HG02840 (cell line): ENCODE results near the gene ERC2.

Experiments used
- ATAC-seq: cut with Tn5 transposase; IDR thresholded peaks from one replicate; pipeline ENCODE4 v1.9.1; 2021; ENCODE audit warnings: mild to moderate bottlenecking, moderate library complexity, moderate number of reproducible peaks; ENCODE audit not compliant: unreplicated experiment, low FRiP score

The ERC2 gene

GRCh38 chr3:55643283-55643682, 825.0 kb downstream of the ERC2 start:
- no peak for ATAC-seq

DNA sequence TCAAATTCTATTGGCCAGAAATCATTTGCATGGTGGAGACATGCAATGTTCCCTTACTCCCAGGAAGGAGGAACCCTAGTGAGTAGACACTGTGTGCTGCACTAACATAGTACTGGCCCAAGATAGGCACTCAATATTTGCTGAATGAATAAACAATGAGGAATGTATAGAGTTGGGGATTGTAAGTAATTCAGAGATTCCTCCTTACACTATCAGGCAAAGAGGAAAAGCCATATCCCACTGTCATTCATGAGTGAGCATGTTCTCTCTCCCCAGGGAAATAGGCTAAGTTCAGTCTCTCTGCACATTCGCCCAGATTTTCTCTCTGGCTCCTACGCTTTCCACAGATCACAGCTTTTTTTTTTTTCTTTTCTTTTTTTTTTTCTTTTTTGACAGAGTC, 826.3 kb downstream of the ERC2 start:
- ATAC-seq: no peak

DNA sequence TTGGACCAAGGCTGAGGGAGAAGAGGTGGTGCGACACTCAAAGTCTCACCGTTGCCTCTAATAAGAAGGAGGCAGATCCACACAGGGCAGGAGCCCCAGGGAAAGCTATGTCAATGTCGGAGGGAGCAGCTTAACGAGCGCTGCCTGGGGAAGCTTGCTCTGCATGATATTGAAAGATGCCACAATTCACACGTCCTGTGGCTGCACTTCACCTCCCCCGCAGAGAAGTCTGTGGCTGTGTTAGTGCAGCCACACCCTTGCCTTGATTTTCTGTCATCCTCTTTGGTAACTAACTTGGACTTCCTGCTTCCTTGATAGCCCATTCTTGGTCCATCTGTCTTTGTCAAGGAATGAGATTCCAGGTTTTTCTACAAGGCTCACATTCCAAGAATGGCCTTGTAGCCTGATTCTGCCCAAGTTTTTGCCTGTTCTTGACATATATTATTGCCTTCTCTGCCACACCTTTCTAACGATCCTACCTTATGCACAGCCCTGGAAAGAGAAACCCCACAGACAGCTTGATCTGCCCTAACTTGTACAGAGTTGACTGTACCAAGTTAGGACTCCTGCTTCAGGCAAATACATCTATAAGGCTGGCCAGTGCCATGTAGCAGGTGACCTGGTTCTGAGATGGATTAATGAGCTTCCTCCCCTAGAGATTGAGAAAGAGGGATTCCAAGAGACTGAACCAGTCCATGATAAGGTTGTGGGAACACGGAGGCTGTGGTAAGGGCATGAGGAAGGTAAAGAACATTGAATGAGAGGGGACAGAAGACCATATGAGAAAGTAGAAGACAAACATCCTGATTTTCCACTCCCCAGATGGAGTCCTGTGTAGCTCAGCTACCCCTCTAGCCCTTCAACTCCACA, 828.1 kb downstream of the ERC2 start:
- no peak for ATAC-seq

- ATAC-seq: no peak
Observed at GRCh38 chr3:55639143-55639542, 829.1 kb downstream of the ERC2 start.

DNA sequence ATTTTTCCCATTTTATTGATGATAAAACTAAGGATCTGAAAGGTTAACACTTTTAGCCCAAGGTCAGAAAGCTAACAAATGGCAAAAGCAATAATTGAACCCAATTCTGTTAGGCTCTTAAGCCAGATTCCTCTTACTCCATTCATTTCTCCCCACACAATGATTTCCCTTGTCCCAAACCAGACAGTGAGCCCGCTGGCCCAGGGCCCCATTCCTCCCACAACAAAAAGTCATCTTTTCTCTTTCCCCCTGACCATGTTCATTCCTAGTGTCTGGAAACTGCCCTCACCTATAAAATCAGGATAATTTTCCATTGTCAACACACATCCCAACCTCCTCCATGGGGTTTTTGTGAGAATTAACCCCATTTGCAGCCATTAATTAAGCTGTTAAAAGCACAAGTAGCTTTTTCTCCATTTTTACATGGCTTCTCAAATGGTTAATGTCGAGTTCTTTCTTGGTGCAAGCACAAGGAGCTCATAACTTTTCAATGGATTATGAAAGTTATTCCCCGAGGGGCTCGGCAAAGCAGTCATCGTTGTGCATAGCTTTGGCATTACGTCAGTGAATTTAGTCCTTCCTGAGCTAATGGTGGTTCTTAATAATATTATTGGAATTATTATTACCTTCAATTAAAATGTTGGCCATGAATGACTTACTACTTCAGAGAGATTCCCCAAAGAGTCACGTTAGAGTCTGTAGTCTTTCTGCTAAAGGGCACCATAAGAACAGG, 830.2 kb downstream of the ERC2 start:
- no peak for ATAC-seq

- no peak for ATAC-seq
Observed at GRCh38 chr3:55636300-55637195, 831.7 kb downstream of the ERC2 start.

GRCh38 chr3:55634345-55634744, 833.9 kb downstream of the ERC2 start:
- ATAC-seq: no peak

GRCh38 chr3:55633333-55633732, 834.9 kb downstream of the ERC2 start:
- no peak for ATAC-seq

DNA sequence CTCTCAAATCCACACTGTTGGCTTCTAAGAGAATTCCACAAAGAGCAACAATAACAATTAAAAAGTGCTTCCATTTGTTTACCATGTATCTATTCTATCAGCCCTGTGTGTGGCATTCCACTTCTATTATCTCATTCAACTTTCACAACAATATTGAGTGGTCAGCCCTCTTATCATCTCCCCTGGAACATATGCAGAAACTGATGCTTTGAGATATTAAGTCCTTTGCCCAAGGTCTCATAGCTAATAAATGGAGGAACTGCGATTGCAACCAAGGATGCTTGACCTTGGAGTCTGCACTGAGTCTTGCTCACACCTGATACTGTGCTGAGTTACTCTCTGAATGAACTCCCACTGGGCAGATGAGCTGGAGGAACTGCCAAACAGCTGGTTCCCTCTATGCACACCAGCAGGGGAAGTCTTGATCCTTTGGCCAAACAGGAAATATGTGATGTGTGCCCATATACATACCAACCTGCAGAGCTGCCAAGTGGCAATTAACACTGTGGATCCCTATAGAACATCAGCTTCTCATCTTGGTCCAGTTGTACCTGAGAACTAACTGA, 836.4 kb downstream of the ERC2 start:
- no peak for ATAC-seq

GRCh38 chr3:55630921-55631299, 837.4 kb downstream of the ERC2 start:
- ATAC-seq: no peak

GRCh38 chr3:55630280-55630920, 837.9 kb downstream of the ERC2 start:
- ATAC-seq: no peak

- no peak for ATAC-seq
Observed at GRCh38 chr3:55629432-55629831, 838.8 kb downstream of the ERC2 start.

GRCh38 chr3:55626279-55626665, 842.0 kb downstream of the ERC2 start:
- ATAC-seq: no peak

- ATAC-seq: no peak
Observed at GRCh38 chr3:55624238-55624637, 844.0 kb downstream of the ERC2 start.

DNA sequence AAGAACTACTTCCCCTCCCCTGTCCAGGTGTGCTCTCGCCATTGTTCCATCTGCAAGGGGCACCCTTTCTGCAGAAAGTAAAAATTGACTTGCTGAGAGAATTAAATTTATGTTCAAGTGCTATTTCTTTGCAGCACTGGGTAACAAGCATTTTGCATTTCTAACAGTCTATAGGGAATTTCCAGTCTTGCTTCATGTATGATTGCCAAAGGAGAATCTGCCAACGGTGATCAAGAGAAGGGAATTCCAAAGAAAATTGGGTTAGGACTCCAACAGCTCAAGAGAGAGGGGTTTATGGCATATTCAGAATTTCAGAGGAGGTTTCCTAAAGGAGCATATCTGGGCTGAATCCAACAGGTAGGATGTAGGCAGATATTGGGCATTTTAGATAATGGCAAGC, 844.5 kb downstream of the ERC2 start:
- no peak for ATAC-seq

- no peak for ATAC-seq
Observed at GRCh38 chr3:55622733-55623132, 845.5 kb downstream of the ERC2 start.

DNA sequence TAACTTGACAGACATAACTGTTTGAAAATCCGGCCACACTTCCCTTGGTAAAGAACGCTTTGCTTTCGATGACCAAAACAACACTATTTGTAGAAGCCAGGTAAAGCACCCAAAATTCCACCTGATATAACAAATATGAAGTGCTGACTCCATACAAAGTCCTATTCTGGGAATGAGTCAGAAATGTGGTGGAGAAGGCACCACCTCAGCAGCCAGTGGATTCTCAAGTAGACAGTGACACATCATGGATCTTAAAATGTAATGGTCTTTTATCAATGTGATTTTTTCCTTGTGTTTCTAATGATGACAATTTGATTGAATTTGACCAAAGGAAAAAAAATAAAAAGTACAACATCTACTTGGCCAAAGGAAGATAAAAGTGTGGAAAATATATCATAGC, 846.2 kb downstream of the ERC2 start:
- ATAC-seq: no peak

DNA sequence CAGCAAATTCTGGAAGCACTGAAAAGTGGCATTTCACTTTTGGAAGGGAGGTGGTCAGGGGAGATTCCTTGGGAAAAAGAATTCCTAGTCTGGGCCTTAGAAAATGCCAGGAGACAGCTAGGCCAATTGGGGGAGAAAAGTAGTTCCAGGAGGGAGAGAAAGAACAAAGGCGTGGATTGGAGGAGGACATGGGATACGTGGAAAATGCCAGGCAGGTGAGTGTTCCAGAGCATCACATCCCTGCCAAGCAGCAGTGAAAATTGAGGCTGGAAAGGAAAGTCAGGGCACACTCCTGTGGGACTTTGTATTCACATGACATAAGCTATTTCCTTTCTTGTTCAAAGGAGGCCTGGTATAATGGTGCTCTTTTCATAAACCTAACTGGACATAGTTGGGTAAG, 846.6 kb downstream of the ERC2 start:
- ATAC-seq: no peak

- no peak for ATAC-seq
Observed at GRCh38 chr3:55621026-55621422, 847.2 kb downstream of the ERC2 start.

DNA sequence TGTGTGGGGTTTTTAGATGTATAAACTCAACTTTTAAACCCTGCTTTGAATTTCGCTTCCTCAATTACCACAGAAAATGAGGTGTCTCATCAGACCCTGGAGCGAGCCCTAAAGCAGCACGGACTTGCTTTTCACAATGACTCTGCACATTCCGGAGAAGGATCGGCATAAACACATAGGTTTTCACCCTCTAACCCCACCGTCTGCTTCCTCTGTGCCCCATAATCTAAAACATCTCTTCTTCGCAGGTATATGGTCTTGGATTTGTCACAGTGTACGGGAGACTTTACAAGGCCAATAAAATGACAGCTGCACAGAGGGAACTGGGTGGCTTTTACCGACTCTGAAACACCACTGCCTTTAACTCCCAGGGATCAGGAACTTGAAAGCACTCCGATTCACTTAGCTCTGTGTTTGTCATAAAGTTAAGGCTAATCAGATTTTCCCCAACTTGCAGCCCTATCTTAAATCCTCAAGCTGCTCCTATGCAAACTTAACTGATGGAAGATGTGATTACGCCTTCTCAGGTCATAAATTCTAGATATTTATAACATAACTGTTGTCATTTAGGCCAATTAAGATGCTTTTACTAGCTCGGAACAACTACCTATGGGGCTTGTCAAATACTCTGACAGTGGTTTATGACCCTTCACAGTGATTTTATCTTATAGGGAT, 847.8 kb downstream of the ERC2 start:
- no peak for ATAC-seq
